ENCODE data around the gene SCOC. TPM values are rescaled to one million over a fixed set of nuclear protein-coding genes. Genes with fewer than 3 reads are reported as not detected.

Gene SCOC
- total and polyA plus RNA-seq, 2 of the 13 experiments (the other 11 are each of a cell fraction or from before 2014, with no cell fraction given), result 43.8 to 65.2 TPM

DNA sequence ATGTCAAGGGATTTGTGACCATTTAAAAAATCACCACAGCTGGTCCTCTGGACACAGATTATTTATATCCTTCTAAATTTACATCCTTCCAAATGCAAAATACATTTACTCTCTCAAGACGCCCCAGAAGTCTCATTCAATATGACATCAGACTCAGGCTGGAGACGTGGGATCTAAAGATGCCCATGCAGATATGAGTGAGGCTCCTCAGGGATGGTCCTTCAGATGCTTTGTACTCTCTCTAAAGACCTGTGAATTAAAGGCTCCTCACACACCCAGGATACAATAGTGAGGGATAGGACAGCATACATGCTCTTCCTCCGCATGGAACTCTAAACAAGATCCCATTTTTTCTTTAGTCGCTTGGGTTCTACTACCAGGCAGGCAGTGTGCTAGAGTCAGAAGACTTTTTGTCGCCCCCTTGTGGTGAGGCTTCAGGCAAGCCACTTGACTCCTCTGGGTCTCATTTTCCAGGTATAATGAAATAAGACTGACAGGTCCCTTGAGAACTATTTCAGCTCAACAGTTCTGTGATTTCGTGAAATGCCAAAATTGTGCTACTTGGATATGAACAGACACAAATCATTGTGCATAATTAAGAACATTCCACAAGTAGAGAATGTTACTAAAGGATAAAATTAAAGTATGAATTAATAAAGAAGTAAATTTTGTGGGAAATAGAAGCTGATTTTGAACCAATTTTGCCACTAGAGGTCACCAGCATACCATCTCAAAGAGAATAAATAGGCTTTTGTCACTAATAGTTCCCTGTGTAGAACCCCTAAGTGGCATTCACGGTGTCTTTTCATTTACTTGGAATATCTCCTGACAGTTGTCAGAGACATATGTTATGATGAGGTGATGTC lies 13.7 kb upstream of the SCOC start (continued):
- TF ChIP-seq, protein P1, sequence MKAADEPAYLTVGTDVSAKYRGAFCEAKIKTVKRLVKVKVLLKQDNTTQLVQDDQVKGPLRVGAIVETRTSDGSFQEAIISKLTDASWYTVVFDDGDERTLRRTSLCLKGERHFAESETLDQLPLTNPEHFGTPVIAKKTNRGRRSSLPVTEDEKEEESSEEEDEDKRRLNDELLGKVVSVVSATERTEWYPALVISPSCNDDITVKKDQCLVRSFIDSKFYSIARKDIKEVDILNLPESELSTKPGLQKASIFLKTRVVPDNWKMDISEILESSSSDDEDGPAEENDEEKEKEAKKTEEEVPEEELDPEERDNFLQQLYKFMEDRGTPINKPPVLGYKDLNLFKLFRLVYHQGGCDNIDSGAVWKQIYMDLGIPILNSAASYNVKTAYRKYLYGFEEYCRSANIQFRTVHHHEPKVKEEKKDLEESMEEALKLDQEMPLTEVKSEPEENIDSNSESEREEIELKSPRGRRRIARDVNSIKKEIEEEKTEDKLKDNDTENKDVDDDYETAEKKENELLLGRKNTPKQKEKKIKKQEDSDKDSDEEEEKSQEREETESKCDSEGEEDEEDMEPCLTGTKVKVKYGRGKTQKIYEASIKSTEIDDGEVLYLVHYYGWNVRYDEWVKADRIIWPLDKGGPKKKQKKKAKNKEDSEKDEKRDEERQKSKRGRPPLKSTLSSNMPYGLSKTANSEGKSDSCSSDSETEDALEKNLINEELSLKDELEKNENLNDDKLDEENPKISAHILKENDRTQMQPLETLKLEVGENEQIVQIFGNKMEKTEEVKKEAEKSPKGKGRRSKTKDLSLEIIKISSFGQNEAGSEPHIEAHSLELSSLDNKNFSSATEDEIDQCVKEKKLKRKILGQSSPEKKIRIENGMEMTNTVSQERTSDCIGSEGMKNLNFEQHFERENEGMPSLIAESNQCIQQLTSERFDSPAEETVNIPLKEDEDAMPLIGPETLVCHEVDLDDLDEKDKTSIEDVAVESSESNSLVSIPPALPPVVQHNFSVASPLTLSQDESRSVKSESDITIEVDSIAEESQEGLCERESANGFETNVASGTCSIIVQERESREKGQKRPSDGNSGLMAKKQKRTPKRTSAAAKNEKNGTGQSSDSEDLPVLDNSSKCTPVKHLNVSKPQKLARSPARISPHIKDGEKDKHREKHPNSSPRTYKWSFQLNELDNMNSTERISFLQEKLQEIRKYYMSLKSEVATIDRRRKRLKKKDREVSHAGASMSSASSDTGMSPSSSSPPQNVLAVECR (CRISPR knock-in tag; IDR thresholded peaks at IDR 0.05; ENCODE audit: borderline replicate concordance), result no peak
- no peak for TF ChIP-seq MLLT10 (CRISPR knock-in tag; IDR thresholded peaks at IDR 0.05)
- TF ChIP-seq, protein P2, sequence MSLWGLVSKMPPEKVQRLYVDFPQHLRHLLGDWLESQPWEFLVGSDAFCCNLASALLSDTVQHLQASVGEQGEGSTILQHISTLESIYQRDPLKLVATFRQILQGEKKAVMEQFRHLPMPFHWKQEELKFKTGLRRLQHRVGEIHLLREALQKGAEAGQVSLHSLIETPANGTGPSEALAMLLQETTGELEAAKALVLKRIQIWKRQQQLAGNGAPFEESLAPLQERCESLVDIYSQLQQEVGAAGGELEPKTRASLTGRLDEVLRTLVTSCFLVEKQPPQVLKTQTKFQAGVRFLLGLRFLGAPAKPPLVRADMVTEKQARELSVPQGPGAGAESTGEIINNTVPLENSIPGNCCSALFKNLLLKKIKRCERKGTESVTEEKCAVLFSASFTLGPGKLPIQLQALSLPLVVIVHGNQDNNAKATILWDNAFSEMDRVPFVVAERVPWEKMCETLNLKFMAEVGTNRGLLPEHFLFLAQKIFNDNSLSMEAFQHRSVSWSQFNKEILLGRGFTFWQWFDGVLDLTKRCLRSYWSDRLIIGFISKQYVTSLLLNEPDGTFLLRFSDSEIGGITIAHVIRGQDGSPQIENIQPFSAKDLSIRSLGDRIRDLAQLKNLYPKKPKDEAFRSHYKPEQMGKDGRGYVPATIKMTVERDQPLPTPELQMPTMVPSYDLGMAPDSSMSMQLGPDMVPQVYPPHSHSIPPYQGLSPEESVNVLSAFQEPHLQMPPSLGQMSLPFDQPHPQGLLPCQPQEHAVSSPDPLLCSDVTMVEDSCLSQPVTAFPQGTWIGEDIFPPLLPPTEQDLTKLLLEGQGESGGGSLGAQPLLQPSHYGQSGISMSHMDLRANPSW (CRISPR knock-in tag; IDR thresholded peaks at IDR 0.05; ENCODE audit: borderline replicate concordance), result no peak
- TF ChIP-seq FIP1L1 (IDR thresholded peaks at IDR 0.05; ENCODE audit: borderline replicate concordance, insufficient read depth, low read depth, low read length), result no peak
- TF ChIP-seq ZNF670 (CRISPR knock-in tag; IDR thresholded peaks at IDR 0.05; ENCODE audit: borderline replicate concordance), result no peak
- TF ChIP-seq ETV6 (CRISPR knock-in tag; conservative IDR thresholded peaks at IDR 0.05), result no peak
- TF ChIP-seq, protein P3, sequence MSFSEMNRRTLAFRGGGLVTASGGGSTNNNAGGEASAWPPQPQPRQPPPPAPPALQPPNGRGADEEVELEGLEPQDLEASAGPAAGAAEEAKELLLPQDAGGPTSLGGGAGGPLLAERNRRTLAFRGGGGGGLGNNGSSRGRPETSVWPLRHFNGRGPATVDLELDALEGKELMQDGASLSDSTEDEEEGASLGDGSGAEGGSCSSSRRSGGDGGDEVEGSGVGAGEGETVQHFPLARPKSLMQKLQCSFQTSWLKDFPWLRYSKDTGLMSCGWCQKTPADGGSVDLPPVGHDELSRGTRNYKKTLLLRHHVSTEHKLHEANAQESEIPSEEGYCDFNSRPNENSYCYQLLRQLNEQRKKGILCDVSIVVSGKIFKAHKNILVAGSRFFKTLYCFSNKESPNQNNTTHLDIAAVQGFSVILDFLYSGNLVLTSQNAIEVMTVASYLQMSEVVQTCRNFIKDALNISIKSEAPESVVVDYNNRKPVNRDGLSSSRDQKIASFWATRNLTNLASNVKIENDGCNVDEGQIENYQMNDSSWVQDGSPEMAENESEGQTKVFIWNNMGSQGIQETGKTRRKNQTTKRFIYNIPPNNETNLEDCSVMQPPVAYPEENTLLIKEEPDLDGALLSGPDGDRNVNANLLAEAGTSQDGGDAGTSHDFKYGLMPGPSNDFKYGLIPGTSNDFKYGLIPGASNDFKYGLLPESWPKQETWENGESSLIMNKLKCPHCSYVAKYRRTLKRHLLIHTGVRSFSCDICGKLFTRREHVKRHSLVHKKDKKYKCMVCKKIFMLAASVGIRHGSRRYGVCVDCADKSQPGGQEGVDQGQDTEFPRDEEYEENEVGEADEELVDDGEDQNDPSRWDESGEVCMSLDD (CRISPR knock-in tag; IDR thresholded peaks at IDR 0.05; ENCODE audit: borderline replicate concordance), result no peak
- TF ChIP-seq, protein P4, sequence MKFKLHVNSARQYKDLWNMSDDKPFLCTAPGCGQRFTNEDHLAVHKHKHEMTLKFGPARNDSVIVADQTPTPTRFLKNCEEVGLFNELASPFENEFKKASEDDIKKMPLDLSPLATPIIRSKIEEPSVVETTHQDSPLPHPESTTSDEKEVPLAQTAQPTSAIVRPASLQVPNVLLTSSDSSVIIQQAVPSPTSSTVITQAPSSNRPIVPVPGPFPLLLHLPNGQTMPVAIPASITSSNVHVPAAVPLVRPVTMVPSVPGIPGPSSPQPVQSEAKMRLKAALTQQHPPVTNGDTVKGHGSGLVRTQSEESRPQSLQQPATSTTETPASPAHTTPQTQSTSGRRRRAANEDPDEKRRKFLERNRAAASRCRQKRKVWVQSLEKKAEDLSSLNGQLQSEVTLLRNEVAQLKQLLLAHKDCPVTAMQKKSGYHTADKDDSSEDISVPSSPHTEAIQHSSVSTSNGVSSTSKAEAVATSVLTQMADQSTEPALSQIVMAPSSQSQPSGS (CRISPR knock-in tag; IDR thresholded peaks at IDR 0.05), result no peak
- TF ChIP-seq, protein P5, sequence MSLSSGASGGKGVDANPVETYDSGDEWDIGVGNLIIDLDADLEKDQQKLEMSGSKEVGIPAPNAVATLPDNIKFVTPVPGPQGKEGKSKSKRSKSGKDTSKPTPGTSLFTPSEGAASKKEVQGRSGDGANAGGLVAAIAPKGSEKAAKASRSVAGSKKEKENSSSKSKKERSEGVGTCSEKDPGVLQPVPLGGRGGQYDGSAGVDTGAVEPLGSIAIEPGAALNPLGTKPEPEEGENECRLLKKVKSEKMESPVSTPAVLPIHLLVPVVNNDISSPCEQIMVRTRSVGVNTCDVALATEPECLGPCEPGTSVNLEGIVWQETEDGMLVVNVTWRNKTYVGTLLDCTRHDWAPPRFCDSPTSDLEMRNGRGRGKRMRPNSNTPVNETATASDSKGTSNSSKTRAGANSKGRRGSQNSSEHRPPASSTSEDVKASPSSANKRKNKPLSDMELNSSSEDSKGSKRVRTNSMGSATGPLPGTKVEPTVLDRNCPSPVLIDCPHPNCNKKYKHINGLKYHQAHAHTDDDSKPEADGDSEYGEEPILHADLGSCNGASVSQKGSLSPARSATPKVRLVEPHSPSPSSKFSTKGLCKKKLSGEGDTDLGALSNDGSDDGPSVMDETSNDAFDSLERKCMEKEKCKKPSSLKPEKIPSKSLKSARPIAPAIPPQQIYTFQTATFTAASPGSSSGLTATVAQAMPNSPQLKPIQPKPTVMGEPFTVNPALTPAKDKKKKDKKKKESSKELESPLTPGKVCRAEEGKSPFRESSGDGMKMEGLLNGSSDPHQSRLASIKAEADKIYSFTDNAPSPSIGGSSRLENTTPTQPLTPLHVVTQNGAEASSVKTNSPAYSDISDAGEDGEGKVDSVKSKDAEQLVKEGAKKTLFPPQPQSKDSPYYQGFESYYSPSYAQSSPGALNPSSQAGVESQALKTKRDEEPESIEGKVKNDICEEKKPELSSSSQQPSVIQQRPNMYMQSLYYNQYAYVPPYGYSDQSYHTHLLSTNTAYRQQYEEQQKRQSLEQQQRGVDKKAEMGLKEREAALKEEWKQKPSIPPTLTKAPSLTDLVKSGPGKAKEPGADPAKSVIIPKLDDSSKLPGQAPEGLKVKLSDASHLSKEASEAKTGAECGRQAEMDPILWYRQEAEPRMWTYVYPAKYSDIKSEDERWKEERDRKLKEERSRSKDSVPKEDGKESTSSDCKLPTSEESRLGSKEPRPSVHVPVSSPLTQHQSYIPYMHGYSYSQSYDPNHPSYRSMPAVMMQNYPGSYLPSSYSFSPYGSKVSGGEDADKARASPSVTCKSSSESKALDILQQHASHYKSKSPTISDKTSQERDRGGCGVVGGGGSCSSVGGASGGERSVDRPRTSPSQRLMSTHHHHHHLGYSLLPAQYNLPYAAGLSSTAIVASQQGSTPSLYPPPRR (CRISPR knock-in tag; IDR thresholded peaks at IDR 0.05; ENCODE audit: borderline replicate concordance), result no peak
